H1 (cell line): Measurements from ENCODE around the gene ANKRD6. TPM values are rescaled to one million over a fixed set of nuclear protein-coding genes. Genes with fewer than 3 reads are reported as not detected.

ENCODE experiments used
- CTCF ChIA-PET: fragments of 300-600 bp; sonication (Branson Sonifier 250); formaldehyde crosslinking; loops from one replicate; lab custom pipeline; 2021; ENCODE audit not compliant: partially characterized antibody; lab: Charles Lee
- POLR2A ChIA-PET: fragments of 300-600 bp; sonication (Branson Sonifier 250); formaldehyde crosslinking; loops from one replicate; lab custom pipeline; 2021; ENCODE audit warnings: inconsistent platforms; ENCODE audit not compliant: partially characterized antibody; lab: Charles Lee
- DNase-seq, 2 experiments: peaks; one replicate each; pipeline versions ENCODE4 v3.0.0 to v3.0.0-alpha.2; 2010 to 2022; ENCODE audit warnings: low spot score in 2 of 2, low read depth in 1 of 2, mixed read lengths in 1 of 2
- FAIRE-seq: peaks from 2 replicates; lab custom pipeline; 2011; peaks lifted over from hg19 to GRCh38; lab: Jason Lieb, UNC
- H2AFZ ChIP-seq: 2 replicates; pipeline ENCODE4 v1.8.1; 2012; ENCODE audit warnings: low read length, inconsistent platforms
- H2AK5ac ChIP-seq: 2 replicates; pipeline ENCODE4 v1.6.1; 2013; ENCODE audit warnings: low read depth, low read length
- H2BK120ac ChIP-seq: replicated peaks from 2 replicates; pipeline ENCODE3; 2013; ENCODE audit warnings: low read depth, low read length, inconsistent platforms
- H2BK12ac ChIP-seq: 2 replicates; pipeline ENCODE4 v1.6.1; 2013; ENCODE audit warnings: low read depth, low read length
- H2BK15ac ChIP-seq: 2 replicates; pipeline ENCODE4 v1.6.1; 2013; ENCODE audit warnings: low read length
- H2BK20ac ChIP-seq: 2 replicates; pipeline ENCODE4 v1.6.1; 2013; ENCODE audit warnings: low read length
- H2BK5ac ChIP-seq: 2 replicates; pipeline ENCODE4 v1.6.1; 2013; ENCODE audit warnings: low read depth, low read length
- H3K14ac ChIP-seq: 2 replicates; pipeline ENCODE4 v1.6.1; 2013; ENCODE audit warnings: inconsistent platforms; ENCODE audit not compliant: insufficient read length
- H3K18ac ChIP-seq: 2 replicates; pipeline ENCODE4 v1.6.1; 2013; ENCODE audit warnings: low read length; ENCODE audit errors: extremely low read depth
- H3K23ac ChIP-seq: 2 replicates; pipeline ENCODE4 v1.6.1; 2013; ENCODE audit warnings: inconsistent platforms; ENCODE audit not compliant: insufficient read length
- H3K23me2 ChIP-seq: 2 replicates; pipeline ENCODE4 v1.6.1; 2013; ENCODE audit warnings: low read depth, low read length
- H3K27ac ChIP-seq: 2 replicates; pipeline ENCODE4 v1.6.1; 2011; ENCODE audit warnings: low read depth, low read length, inconsistent platforms
- H3K27me3 ChIP-seq, 4 experiments: replicated peaks in 1 of 4; 1 replicate in 1 of 4; 2 replicates in 3 of 4; pipeline versions ENCODE4 v1.6.1 to v1.8.1; 2011 to 2013; ENCODE audit warnings: low read length in 3 of 4, mild to moderate bottlenecking in 3 of 4, inconsistent platforms in 2 of 4, mixed read lengths in 2 of 4, moderate library complexity in 1 of 4; ENCODE audit not compliant: control insufficient read depth in 3 of 4, insufficient read depth in 3 of 4; ENCODE audit errors: extremely low read depth in 1 of 4
- H3K36me3 ChIP-seq, 4 experiments: 2 replicates each; pipeline versions ENCODE4 v1.6.1 to v1.8.1; 2011 to 2013; ENCODE audit warnings: mild to moderate bottlenecking in 4 of 4, low read length in 3 of 4, moderate library complexity in 2 of 4, control low read depth in 1 of 4, inconsistent platforms in 1 of 4; ENCODE audit not compliant: insufficient read depth in 4 of 4, control insufficient read depth in 2 of 4
- H3K4ac ChIP-seq: replicated peaks from 2 replicates; pipeline ENCODE3; 2013; ENCODE audit warnings: low read length, low read depth, mixed read lengths, inconsistent platforms; ENCODE audit not compliant: insufficient read length
- H3K4me1 ChIP-seq, 4 experiments: replicated peaks in 1 of 4; 1 replicate in 1 of 4; 2 replicates in 3 of 4; pipeline versions ENCODE4 v1.6.1 to v1.8.1; 2011 to 2013; ENCODE audit warnings: low read length in 3 of 4, inconsistent platforms in 2 of 4, mixed read lengths in 1 of 4; ENCODE audit not compliant: insufficient read depth in 4 of 4, control insufficient read depth in 3 of 4
- H3K4me2 ChIP-seq, 2 experiments: 2 replicates each; pipeline versions ENCODE4 v1.6.1 to v1.8.1; 2011 to 2013; ENCODE audit warnings: low read depth in 2 of 2, low read length in 2 of 2, control low read depth in 1 of 2, inconsistent platforms in 1 of 2, mild to moderate bottlenecking in 1 of 2; ENCODE audit not compliant: insufficient read depth in 1 of 2
- H3K4me3 ChIP-seq, 4 experiments: fragments of 200-600, 300-600 bp in 1 of 4; sonication (generic), shearing (Covaris generic), sonication (Bioruptor Twin) in 1 of 4; 2 replicates each; pipeline versions ENCODE4 v1.5.1 to v1.8.1; 2011 to 2016; ENCODE audit warnings: low read length in 4 of 4, low read depth in 3 of 4, control low read depth in 2 of 4, inconsistent platforms in 2 of 4, mild to moderate bottlenecking in 2 of 4, mixed read lengths in 1 of 4, moderate library complexity in 1 of 4; ENCODE audit not compliant: insufficient read depth in 2 of 4; ENCODE audit errors: extremely low read depth in 1 of 4
- H3K56ac ChIP-seq: replicated peaks from 2 replicates; pipeline ENCODE3; 2013; ENCODE audit warnings: low read depth, mild to moderate bottlenecking, mixed read lengths, low read length, inconsistent platforms; ENCODE audit not compliant: insufficient read length
- H3K79me1 ChIP-seq: 2 replicates; pipeline ENCODE4 v1.6.1; 2013; ENCODE audit warnings: low read depth, low read length, control low read depth
- H3K79me2 ChIP-seq, 2 experiments: 2 replicates each; pipeline versions ENCODE4 v1.6.1 to v1.8.1; 2012 to 2013; ENCODE audit warnings: low read length in 2 of 2, mild to moderate bottlenecking in 2 of 2, inconsistent platforms in 1 of 2; ENCODE audit not compliant: insufficient read depth in 2 of 2, control insufficient read depth in 1 of 2
- H3K9ac ChIP-seq, 4 experiments: replicated peaks in 1 of 4; 1 replicate in 1 of 4; 2 replicates in 3 of 4; pipeline versions ENCODE4 v1.6.1 to v1.8.1; 2011 to 2013; ENCODE audit warnings: low read depth in 3 of 4, low read length in 3 of 4, control low read depth in 2 of 4, mild to moderate bottlenecking in 2 of 4, moderate library complexity in 2 of 4, inconsistent platforms in 1 of 4; ENCODE audit errors: extremely low read depth in 1 of 4
- H3K9me3 ChIP-seq, 2 experiments: 2 replicates each; pipeline versions ENCODE4 v1.6.1 to v1.8.1; 2012 to 2013; ENCODE audit warnings: mild to moderate bottlenecking in 2 of 2, moderate library complexity in 2 of 2, control low read depth in 1 of 2, inconsistent platforms in 1 of 2, low read depth in 1 of 2, low read length in 1 of 2, mixed read lengths in 1 of 2; ENCODE audit not compliant: insufficient read depth in 2 of 2
- H4K20me1 ChIP-seq, 2 experiments: replicated peaks in 1 of 2; 2 replicates each; pipeline versions ENCODE3 to v1.8.1; 2011 to 2013; ENCODE audit warnings: inconsistent platforms in 2 of 2, low read length in 2 of 2, mild to moderate bottlenecking in 1 of 2; ENCODE audit not compliant: insufficient read depth in 2 of 2, control insufficient read depth in 1 of 2
- H4K5ac ChIP-seq: 2 replicates; pipeline ENCODE4 v1.6.1; 2013; ENCODE audit warnings: low read length, low read depth, mixed read lengths, inconsistent platforms; ENCODE audit not compliant: insufficient read length
- H4K8ac ChIP-seq: 2 replicates; pipeline ENCODE4 v1.8.0; 2013; ENCODE audit warnings: mild to moderate bottlenecking, moderate library complexity, low read length, inconsistent platforms; ENCODE audit not compliant: insufficient read depth; ENCODE audit errors: extremely low read depth
- H4K91ac ChIP-seq: replicated peaks from 2 replicates; pipeline ENCODE3; 2013; ENCODE audit warnings: low read length, mixed read lengths, inconsistent platforms; ENCODE audit not compliant: insufficient read length
- CHD2 ChIP-seq: IDR thresholded peaks from 2 replicates; pipeline ENCODE4 v1.6.1; 2012; ENCODE audit warnings: low read length, improper control_type of control experiment
- CREB1 ChIP-seq: IDR thresholded peaks from 2 replicates; pipeline ENCODE4 v1.6.1; 2012; ENCODE audit warnings: inconsistent platforms
- CTCF ChIP-seq, 3 experiments: IDR thresholded peaks; 1 replicate in 2 of 3; 2 replicates in 1 of 3; pipeline versions ENCODE4 v1.5.1 to v1.6.1; 2011; ENCODE audit warnings: low read length in 3 of 3, mild to moderate bottlenecking in 3 of 3, inconsistent platforms in 2 of 3, low read depth in 1 of 3, moderate library complexity in 1 of 3; ENCODE audit not compliant: insufficient read depth in 1 of 3; ENCODE audit errors: control extremely low read depth in 1 of 3
- EP300 ChIP-seq, 2 experiments: IDR thresholded peaks; 1 replicate in 1 of 2; 2 replicates in 1 of 2; pipeline ENCODE4 v1.6.1; 2011 to 2012; ENCODE audit warnings: low read depth in 2 of 2, low read length in 2 of 2, mild to moderate bottlenecking in 2 of 2, borderline replicate concordance in 1 of 2, inconsistent platforms in 1 of 2, moderate library complexity in 1 of 2
- EZH2 ChIP-seq: fragments of 200-600 bp; sonication (generic); IDR thresholded peaks from 2 replicates; pipeline ENCODE4 v1.7.1; 2012; ENCODE audit warnings: low read depth, mild to moderate bottlenecking, moderate library complexity, low read length, inconsistent platforms; ENCODE audit not compliant: severe bottlenecking
- KDM4A ChIP-seq: IDR thresholded peaks from one replicate; pipeline ENCODE4 v1.7.1; 2012; ENCODE audit warnings: low read depth, mild to moderate bottlenecking, moderate library complexity, low read length, inconsistent platforms; ENCODE audit not compliant: severe bottlenecking
- POU5F1 ChIP-seq: IDR thresholded peaks from 2 replicates; pipeline ENCODE4 v1.6.1; 2011; ENCODE audit warnings: low read depth, mild to moderate bottlenecking, low read length, moderate library complexity
- RNF2 ChIP-seq: fragments of 200-900, 300-1000 bp; sonication (generic); IDR thresholded peaks from 2 replicates; pipeline ENCODE4 v1.7.1; 2016; ENCODE audit warnings: borderline replicate concordance, low read depth, mild to moderate bottlenecking, antibody characterized with exemption, low read length; ENCODE audit not compliant: poor library complexity, severe bottlenecking; ENCODE audit errors: missing control alignments
- SP1 ChIP-seq: IDR thresholded peaks from 2 replicates; pipeline ENCODE4 v1.6.1; 2011; ENCODE audit warnings: low read depth, low read length
- SP2 ChIP-seq: IDR thresholded peaks from 2 replicates; pipeline ENCODE4 v1.6.1; 2012; ENCODE audit warnings: mild to moderate bottlenecking, low read length, inconsistent platforms
- SRF ChIP-seq: IDR thresholded peaks from 2 replicates; pipeline ENCODE4 v1.6.1; 2011; ENCODE audit warnings: mild to moderate bottlenecking, low read depth, low read length, moderate library complexity
- YY1 ChIP-seq: IDR thresholded peaks from 2 replicates; pipeline ENCODE4 v1.6.1; 2011; ENCODE audit warnings: low read depth, mild to moderate bottlenecking, low read length
- polyA plus RNA-seq, 7 experiments: library from polyadenylated mRNA; depleted of rRNA in 3 of 7; stranded (reverse) in 5 of 7; unstranded in 2 of 7; fragments of >200 nt in 5 of 7; fragments of 200-250 nt in 2 of 7; gene quantifications; 1 replicate in 5 of 7; 2 replicates in 1 of 7; 4 replicates in 1 of 7; pipeline versions ENCODE4 v1.2.1 to v1.2.3, GENCODE V29; 2011 to 2013; ENCODE audit warnings: missing spikeins in 2 of 7, mixed read lengths in 2 of 7
- total RNA-seq: library from RNA; stranded (reverse); fragmentation: NEBNext Ultra II Directional; extraction: Animal tissue kit (Norgen Biotek cat#: 25700); gene quantifications from 2 replicates; pipeline ENCODE4 v1.2.1, GENCODE V29; 2021

ANKRD6 gene
- total and polyA plus RNA-seq, 2 of the 8 experiments (the other 6 are each of a cell fraction or from before 2014, with no cell fraction given): 5.9 to 12.8 TPM

GRCh38 chr6:89528866-89529265 lies 95.9 kb downstream of the ANKRD6 start:
- H4K20me1 ChIP-seq: no peaks in the 10 kb centered on the region
- no peak overlapping the region for H2BK12ac ChIP-seq
- FAIRE-seq (no peak), DNase-seq (no peak)
- no peaks in the 10 kb centered on the region for H3K79me2 ChIP-seq
- H4K91ac ChIP-seq: no peak overlapping the region
- H3K36me3 ChIP-seq: no peaks in the 10 kb centered on the region
- H3K4me3 ChIP-seq: no peak overlapping the region
- no peak overlapping the region for H4K5ac ChIP-seq
- no peak overlapping the region for H2BK5ac ChIP-seq
- CTCF ChIA-PET: interaction anchor here (0.9 to 1.4 kb wide), 2 partner anchors 21 to 97 kb away, joined by 3 to 4 read pairs; no protein-coding TSS in a partner anchor
- no peak overlapping the region for H3K56ac ChIP-seq
- no peak overlapping the region for H2AK5ac ChIP-seq
- no peaks in the 10 kb centered on the region for H3K4me1 ChIP-seq
- no peaks in the 10 kb centered on the region for H3K27me3 ChIP-seq
- H3K14ac ChIP-seq: no peak overlapping the region
- no peaks in the 10 kb centered on the region for H3K79me1 ChIP-seq
- H3K4me2 ChIP-seq: no peak overlapping the region
- H3K18ac ChIP-seq: no peak overlapping the region
- H2AFZ ChIP-seq: no peak overlapping the region
- no peak overlapping the region for H3K9ac ChIP-seq
- no peaks in the 10 kb centered on the region for H3K23me2 ChIP-seq
- no peak overlapping the region for H2BK120ac ChIP-seq
- H3K4ac ChIP-seq: no peak overlapping the region
- no peak overlapping the region for H2BK20ac ChIP-seq
- no peaks in the 10 kb centered on the region for H3K9me3 ChIP-seq
- no peak overlapping the region for H3K23ac ChIP-seq
- H4K8ac ChIP-seq: no peak overlapping the region
- POLR2A ChIA-PET: no interaction called here
- H2BK15ac ChIP-seq: no peak overlapping the region
- no peak overlapping the region for H3K27ac ChIP-seq
- no peak for TF ChIP-seq SRF
- TF ChIP-seq RNF2: no peak
- TF ChIP-seq SP1: no peak
- no peak for TF ChIP-seq EZH2
- no peak for TF ChIP-seq SP2
- TF ChIP-seq POU5F1: no peak
- no peak for TF ChIP-seq CTCF (IDR thresholded peaks at IDR 0.05; ENCODE audit: control extremely low read depth in 1 of 3, insufficient read depth in 1 of 3, low read depth in 1 of 3, low read length in 3 of 3)
- TF ChIP-seq KDM4A: no peak
- TF ChIP-seq CHD2: no peak
- no peak for TF ChIP-seq CREB1
- TF ChIP-seq EP300 (IDR thresholded peaks at IDR 0.05; ENCODE audit: borderline replicate concordance in 1 of 2, low read depth in 2 of 2, low read length in 2 of 2): no peak
- no peak for TF ChIP-seq YY1
